Endodermal cell (in vitro differentiated cells): ENCODE measurements around the gene SYNRG. TPM values are rescaled to one million over a fixed set of nuclear protein-coding genes. Genes with fewer than 3 reads are reported as not detected.

Experiments
- DNase-seq: peaks from one replicate; pipeline ENCODE4 v3.0.0-alpha.2; 2017
- H3K27ac ChIP-seq: 2 replicates; pipeline ENCODE4 v1.5.1; 2013; ENCODE audit warnings: mild to moderate bottlenecking, low read depth, low read length, moderate library complexity
- H3K27me3 ChIP-seq: 2 replicates; pipeline ENCODE4 v1.6.1; 2013; ENCODE audit warnings: mild to moderate bottlenecking, low read length, moderate library complexity; ENCODE audit not compliant: insufficient read depth, control insufficient read depth, poor library complexity, severe bottlenecking
- H3K36me3 ChIP-seq: 2 replicates; pipeline ENCODE4 v1.7.0; 2013; ENCODE audit warnings: mild to moderate bottlenecking, low read length, moderate library complexity; ENCODE audit not compliant: control insufficient read depth, insufficient read depth
- H3K4me1 ChIP-seq: one replicate; pipeline ENCODE4 v1.7.0; 2013; ENCODE audit warnings: low read length; ENCODE audit not compliant: control insufficient read depth, insufficient read depth
- H3K4me3 ChIP-seq: 2 replicates; pipeline ENCODE4 v1.5.1; 2013; ENCODE audit warnings: mild to moderate bottlenecking, low read length, moderate library complexity
- H3K9ac ChIP-seq: 2 replicates; pipeline ENCODE4 v1.6.1; 2013; ENCODE audit warnings: mild to moderate bottlenecking, low read length, moderate library complexity; ENCODE audit not compliant: poor library complexity, severe bottlenecking; ENCODE audit errors: extremely low read depth
- H3K9me3 ChIP-seq: 2 replicates; pipeline ENCODE4 v1.6.1; 2013; ENCODE audit warnings: mild to moderate bottlenecking, low read length, moderate library complexity; ENCODE audit not compliant: control insufficient read depth
- H3K27ac Mint-ChIP-seq: 2 replicates; pipeline ENCODE4 v1.8.0; 2020; ENCODE audit warnings: mixed read lengths
- H3K27me3 Mint-ChIP-seq: 2 replicates; pipeline ENCODE4 v1.8.0; 2021; ENCODE audit warnings: mild to moderate bottlenecking, mixed read lengths; ENCODE audit not compliant: insufficient read depth
- H3K36me3 Mint-ChIP-seq: 2 replicates; pipeline ENCODE4 v1.8.0; 2020; ENCODE audit warnings: low read depth, mixed read lengths
- H3K4me1 Mint-ChIP-seq: 2 replicates; pipeline ENCODE4 v1.8.0; 2020; ENCODE audit warnings: mixed read lengths
- H3K4me3 Mint-ChIP-seq: 2 replicates; pipeline ENCODE4 v1.8.0; 2020; ENCODE audit warnings: mild to moderate bottlenecking, moderate library complexity, mixed read lengths
- H3K9me3 Mint-ChIP-seq: 2 replicates; pipeline ENCODE4 v1.8.0; 2020; ENCODE audit warnings: mild to moderate bottlenecking, mixed read lengths
- WGBS, 2 experiments: methylation state at CpG; one replicate each; pipeline versions ENCODE4 v1.1.5 to v1.1.7; 2013; ENCODE audit warnings: missing lambda C conversion rate in 2 of 2, mixed read lengths in 1 of 2; ENCODE audit not compliant: insufficient coverage in 1 of 2, insufficient read length in 1 of 2; 5-methylcytosine and 5-hydroxymethylcytosine counted together
- total RNA-seq, 2 donors: library from RNA; stranded (reverse); fragmentation: NEBNext Ultra II Directional in 1 of 2; extraction: Animal tissue kit (Norgen Biotek cat#: 25700) in 1 of 2; gene quantifications; 2 replicates in 1 of 2; 3 replicates in 1 of 2; pipeline ENCODE4 v1.2.1, GENCODE V29; 2021
- TF ChIP-seq, protein P1 (sequence below): fragments of 200-600 bp; sonication (generic); conservative IDR thresholded peaks from 2 replicates; pipeline ENCODE4 v1.5.0; 2021; ENCODE audit warnings: antibody characterized with exemption, mild to moderate bottlenecking

Gene SYNRG
- total RNA-seq, 2 donors from 2014 or later, result 47.2 to 52.4 TPM

DNA sequence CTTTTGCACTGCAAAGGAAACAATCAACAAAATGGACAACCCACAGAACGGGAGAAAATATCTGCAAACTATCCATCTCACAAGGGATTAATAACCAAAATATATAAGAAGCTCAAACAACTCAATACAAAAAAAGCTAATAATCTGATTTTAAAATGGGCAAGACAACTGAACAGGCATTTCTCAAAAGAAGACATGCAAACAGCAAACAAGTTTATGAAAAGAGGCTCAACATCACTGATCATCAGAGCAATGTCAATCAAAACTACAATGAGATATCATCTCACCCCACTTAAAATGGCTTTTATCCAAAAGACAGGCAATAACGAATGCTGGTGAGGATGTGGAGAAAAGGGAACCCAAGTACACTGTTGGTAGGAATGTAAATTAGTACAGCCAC is 34.8 kb downstream of the SYNRG start:
- 94 to 100% methylated on average over 1 to 2 of the region's 2 CpGs for WGBS, 2 experiments
- H3K27me3 Mint-ChIP-seq, result no peaks in the 10 kb centered on the region
- no peak for DNase-seq
- no peak overlapping the region for H3K27ac Mint-ChIP-seq
- Histone ChIP-seq H3K9me3 (peaks cover 10% of the 10 kb centered on the region), H3K4me3 (no peak overlapping the region), H3K27me3 (no peaks in the 10 kb centered on the region), H3K36me3 (peaks cover 78% of the 10 kb centered on the region), H3K9ac (no peak overlapping the region), H3K4me1 (no peaks in the 10 kb centered on the region), H3K27ac (no peak overlapping the region)
- TF ChIP-seq, protein P1, sequence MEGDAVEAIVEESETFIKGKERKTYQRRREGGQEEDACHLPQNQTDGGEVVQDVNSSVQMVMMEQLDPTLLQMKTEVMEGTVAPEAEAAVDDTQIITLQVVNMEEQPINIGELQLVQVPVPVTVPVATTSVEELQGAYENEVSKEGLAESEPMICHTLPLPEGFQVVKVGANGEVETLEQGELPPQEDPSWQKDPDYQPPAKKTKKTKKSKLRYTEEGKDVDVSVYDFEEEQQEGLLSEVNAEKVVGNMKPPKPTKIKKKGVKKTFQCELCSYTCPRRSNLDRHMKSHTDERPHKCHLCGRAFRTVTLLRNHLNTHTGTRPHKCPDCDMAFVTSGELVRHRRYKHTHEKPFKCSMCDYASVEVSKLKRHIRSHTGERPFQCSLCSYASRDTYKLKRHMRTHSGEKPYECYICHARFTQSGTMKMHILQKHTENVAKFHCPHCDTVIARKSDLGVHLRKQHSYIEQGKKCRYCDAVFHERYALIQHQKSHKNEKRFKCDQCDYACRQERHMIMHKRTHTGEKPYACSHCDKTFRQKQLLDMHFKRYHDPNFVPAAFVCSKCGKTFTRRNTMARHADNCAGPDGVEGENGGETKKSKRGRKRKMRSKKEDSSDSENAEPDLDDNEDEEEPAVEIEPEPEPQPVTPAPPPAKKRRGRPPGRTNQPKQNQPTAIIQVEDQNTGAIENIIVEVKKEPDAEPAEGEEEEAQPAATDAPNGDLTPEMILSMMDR, result no peak
- H3K36me3 Mint-ChIP-seq, result peaks cover 57% of the 10 kb centered on the region
- H3K9me3 Mint-ChIP-seq, result peaks cover 8% of the 10 kb centered on the region
- no peak overlapping the region for H3K4me3 Mint-ChIP-seq
- no peaks in the 10 kb centered on the region for H3K4me1 Mint-ChIP-seq

DNA sequence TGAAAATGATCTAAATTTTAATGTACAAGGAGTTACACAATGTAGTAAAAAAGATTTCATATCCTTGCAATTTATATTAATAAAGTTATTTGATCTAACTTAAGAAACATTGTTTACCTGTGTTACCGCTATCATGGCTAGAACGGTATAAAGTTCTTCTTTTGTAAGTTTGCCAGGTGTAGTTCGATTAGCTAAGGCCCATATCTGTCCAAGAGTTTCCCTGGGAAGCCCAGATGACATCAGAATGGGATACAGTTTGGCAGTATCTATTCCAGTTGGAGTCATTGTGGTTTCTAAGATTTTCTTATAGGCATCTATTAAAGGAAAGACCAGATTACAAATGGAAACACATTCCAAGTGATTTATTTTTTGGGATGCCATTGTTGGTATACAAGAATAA is 37.5 kb downstream of the SYNRG start:
- no peaks in the 10 kb centered on the region for H3K4me1 ChIP-seq
- H3K27ac ChIP-seq, result no peak overlapping the region
- peaks cover 17% of the 10 kb centered on the region for H3K9me3 ChIP-seq
- H3K27ac Mint-ChIP-seq, result no peak overlapping the region
- H3K4me3 Mint-ChIP-seq, result no peak overlapping the region
- H3K4me3 ChIP-seq, result no peak overlapping the region
- no peaks in the 10 kb centered on the region for H3K27me3 ChIP-seq
- no peak for DNase-seq
- TF ChIP-seq, protein P1, result no peak
- H3K4me1 Mint-ChIP-seq, result no peaks in the 10 kb centered on the region
- WGBS, 2 experiments, result 93 to 100% methylated on average over 2 to 3 of the region's 3 CpGs
- no peaks in the 10 kb centered on the region for H3K27me3 Mint-ChIP-seq
- H3K36me3 Mint-ChIP-seq, result peaks cover 74% of the 10 kb centered on the region
- H3K9ac ChIP-seq, result no peak overlapping the region
- peaks cover 9% of the 10 kb centered on the region for H3K9me3 Mint-ChIP-seq
- H3K36me3 ChIP-seq, result peaks cover 85% of the 10 kb centered on the region

DNA sequence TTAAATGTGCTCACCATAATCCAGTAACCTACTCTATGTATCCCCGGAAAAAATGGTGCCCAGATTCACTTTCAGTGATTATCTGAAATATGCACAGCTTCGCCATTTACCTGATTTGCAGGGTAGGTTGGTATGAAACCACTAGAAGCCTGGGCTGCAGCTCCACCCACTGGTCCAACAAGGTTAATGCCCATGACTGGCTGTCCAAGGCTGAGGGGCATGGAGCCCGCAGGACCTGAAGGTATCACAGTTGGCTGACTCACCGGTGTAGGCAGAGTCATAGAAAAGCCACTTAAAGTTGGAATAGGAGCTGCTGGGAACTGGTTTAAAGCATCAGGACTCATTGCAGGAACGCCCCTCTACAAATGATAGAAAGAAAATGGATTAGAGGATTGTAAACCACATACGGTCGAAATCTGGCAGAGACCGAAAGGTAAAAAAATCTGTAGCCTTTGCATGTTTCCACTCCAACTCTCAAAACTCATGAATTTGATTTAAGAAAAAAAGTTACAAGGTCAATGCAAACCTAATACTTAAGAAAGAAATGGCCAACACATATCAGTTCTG is 38.6 kb downstream of the SYNRG start:
- Mint-ChIP-seq H3K4me3 (no peak overlapping the region), H3K9me3 (peaks cover 12% of the 10 kb centered on the region), H3K4me1 (no peaks in the 10 kb centered on the region), H3K36me3 (peaks cover 72% of the 10 kb centered on the region), H3K27me3 (no peaks in the 10 kb centered on the region), H3K27ac (no peak overlapping the region)
- Histone ChIP-seq H3K27me3 (no peaks in the 10 kb centered on the region), H3K27ac (no peak overlapping the region), H3K4me1 (no peaks in the 10 kb centered on the region), H3K4me3 (no peak overlapping the region), H3K36me3 (peaks cover 78% of the 10 kb centered on the region), H3K9ac (no peak overlapping the region), H3K9me3 (peaks cover 19% of the 10 kb centered on the region)
- TF ChIP-seq, protein P1, result peak; percentile 81
- 91 to 92% methylated on average over 8 of the region's 8 CpGs for WGBS, 2 experiments
- DNase-seq, result peak; percentile 92
